GM04504 (cell line): ENCODE measurements around the gene CNKSR1.

Source experiments
- DNase-seq: peaks from one replicate; pipeline ENCODE4 v3.0.0-alpha.2; 2012; ENCODE audit warnings: low read depth

Gene CNKSR1

GRCh38 chr1:26184883-26185282 is 7.6 kb downstream of the CNKSR1 start:
- no peak for DNase-seq

DNA sequence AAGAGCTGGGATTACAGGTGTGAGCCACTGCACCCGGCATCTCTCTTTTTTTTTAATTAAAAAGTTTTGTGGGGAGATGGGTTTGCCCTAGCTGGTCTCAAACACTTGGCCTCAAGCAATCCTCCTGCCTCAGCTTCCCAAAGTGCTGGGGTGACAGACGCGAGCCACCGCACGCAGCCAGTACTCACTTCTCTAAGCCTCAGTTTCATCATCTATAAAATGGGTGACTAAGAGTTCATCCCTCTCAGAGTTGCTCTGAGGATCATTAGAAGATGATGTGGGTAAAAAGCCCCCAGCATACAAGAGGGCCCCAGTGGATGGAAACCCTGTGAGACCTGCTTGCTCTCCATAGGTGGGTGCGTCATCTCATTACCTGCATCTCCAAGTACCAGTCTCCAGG is 10.6 kb downstream of the CNKSR1 start:
- DNase-seq = no peak

GRCh38 chr1:26188477-26188876 is 11.2 kb downstream of the CNKSR1 start:
- no peak for DNase-seq

DNA sequence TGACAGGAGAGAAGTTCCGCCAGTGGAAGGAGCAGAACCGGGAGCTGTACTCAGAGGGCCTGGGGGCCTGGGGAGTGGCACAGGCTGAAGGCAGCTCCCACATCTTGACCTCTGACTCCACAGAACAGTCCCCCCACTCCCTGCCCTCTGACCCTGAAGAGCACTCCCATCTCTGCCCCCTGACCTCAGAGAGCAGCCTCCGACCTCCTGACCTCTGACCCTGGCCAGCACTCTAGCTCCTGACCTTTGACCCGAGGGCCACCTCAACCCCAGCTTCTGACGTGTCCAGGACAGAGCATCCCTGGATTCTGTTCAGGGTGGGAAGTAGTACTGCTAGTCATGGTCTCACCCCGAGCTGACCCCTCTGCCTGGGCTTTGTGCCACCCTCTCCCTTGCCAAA is 12.0 kb downstream of the CNKSR1 start:
- no peak for DNase-seq

GRCh38 chr1:26189751-26190275 is 12.5 kb downstream of the CNKSR1 start:
- no peak for DNase-seq

- no peak for DNase-seq
Measured at GRCh38 chr1:26190373-26190987, 13.2 kb downstream of the CNKSR1 start, which contains the start of gene CATSPER4. Gene CATSPER4 (plus strand): TSS chr1:26190602. CDS start chr1:26190628, 26 bp downstream.

DNA sequence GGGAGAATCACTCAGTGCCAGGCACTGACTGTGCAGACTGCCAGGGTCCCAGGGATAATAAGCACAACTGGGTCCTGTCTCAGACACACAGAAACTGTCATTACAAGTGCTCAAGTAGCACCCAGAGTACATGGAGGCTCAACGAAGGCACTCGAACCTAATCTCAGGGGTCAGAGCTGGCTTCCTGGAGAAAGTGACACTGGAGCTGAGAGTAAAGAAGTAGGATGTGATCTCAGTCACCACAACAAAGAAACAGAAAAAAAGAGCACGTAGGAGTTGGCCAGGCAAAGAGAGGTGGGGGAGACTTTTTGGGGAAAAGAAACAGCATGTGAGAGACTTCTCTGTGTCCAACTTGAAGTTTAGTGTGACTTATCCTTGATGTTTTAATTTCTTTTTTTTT is 14.4 kb downstream of the CNKSR1 start:
- DNase-seq = no peak

- no peak for DNase-seq
Measured at GRCh38 chr1:26195805-26196204, 18.5 kb downstream of the CNKSR1 start.

DNA sequence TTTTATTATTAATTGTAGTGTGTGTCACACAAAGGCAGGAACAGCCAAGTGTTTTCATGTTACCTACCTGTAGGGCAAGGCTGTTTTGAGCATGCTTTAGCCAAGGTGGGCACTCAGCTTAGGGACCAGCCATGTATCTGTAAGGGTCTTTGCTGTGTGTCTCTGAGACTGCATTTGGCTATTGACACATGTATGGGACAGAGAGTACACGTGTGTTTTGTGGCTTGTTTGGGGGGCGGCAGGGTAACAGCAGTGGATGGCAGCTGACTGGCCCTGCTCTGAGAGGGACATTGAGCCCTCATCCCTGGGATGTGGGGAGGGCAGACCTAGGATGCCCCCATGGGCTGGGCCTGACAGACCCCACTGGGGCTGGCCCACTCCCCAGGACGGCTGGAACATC is 20.0 kb downstream of the CNKSR1 start:
- no peak for DNase-seq

DNA sequence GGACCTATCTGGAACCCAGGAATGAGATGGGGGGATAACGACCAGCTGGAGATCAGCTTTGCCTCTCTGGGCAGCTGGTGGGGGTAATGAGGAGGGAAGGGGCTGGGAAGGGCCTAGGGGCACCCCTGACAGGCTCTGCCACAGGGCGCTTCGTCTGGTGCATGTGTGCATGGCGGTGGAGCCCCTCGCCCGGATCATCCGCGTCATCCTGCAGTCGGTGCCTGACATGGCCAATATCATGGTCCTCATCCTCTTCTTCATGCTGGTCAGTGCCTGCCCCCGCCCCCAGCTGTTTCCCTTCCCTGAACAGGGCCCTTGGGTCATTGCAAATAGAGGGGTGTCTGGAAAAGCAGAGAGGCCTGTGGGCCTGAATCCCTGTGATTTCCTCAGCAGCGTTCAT is 20.5 kb downstream of the CNKSR1 start:
- DNase-seq = no peak

- no peak for DNase-seq
Measured at GRCh38 chr1:26200413-26200812, 23.1 kb downstream of the CNKSR1 start.

DNA sequence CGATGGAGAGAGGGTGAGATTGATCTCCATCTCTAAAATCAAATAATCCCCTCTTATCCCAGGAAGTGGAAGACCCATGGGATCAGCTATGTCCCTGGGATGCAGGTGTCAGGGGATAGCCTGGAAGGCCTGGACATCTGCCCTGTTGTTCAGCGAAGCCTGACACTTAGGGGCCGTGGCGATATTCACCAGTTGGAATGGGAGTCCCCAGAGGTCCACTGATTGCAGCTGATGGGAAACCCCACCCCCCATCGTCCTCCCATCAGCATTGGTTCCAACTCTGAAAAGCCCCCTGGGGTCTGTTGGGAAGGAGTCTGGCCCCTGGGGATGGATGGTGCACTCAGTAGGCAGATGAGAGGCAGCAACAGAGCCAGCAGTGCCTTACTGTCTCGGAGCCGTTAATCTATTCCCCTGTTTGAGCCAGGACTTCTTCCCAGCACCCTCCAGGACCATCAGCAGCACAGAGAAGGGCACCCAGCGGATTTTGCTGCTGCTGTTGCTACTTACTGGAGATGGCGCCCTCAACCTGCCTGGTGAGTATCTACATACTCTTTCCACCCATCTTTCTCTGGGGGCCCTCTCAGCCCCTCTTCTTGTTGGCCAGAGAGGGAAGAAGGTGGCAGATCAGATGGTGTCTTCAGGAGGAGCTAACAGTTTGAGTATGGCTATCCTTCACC is 26.5 kb downstream of the CNKSR1 start:
- DNase-seq = no peak

GRCh38 chr1:26210147-26210870 is 33.0 kb downstream of the CNKSR1 start:
- DNase-seq = no peak

DNA sequence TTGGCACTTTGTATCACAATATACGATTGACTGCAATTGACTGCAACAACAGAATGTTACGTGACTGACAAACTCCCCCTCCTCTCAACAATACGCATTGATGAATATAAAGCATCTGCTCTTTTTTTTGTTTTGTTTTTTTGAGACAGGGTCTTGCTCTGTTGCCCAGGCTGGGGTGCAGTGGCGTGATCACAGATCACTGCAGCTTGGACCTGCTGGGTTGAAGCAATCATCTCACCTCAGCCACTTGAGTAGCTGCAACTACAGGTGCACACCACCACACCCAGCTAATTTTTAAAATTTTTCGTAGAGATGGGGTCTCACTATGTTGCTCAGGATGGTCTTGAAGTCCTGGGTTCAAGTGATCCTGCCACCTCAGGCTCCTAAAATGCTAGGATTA is 35.4 kb downstream of the CNKSR1 start:
- DNase-seq = no peak

DNA sequence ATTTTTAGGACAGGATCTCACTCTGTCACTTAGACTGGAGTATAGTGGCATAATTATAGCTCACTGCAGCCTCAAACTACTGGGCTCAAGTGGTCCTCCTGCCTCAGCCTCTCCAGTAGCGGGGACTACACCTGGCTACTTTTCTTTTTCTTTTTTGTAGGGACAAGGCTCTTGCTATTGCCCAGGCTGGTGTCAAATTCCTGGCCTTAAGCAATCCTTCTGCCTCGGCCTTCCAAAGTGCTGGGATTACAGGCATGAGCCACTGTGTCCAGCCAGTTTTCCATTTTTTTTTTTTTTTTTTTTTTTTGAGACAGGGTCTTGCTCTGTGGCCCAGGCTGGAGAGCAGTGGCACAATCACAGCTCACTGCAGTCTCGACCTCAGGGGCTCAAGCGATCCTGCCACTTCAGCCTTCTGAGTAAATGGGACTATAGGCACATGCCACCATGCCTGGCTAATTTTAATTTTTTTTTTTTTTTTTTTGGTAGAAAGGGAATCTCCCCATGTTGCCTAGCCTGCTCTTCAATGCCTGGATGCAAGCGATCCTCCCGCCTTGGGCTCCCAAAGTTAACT is 36.1 kb downstream of the CNKSR1 start:
- no peak for DNase-seq

- DNase-seq = no peak
Measured at GRCh38 chr1:26215246-26215645, 38.0 kb downstream of the CNKSR1 start.

- DNase-seq = no peak
Measured at GRCh38 chr1:26218906-26219494, 41.7 kb downstream of the CNKSR1 start.

DNA sequence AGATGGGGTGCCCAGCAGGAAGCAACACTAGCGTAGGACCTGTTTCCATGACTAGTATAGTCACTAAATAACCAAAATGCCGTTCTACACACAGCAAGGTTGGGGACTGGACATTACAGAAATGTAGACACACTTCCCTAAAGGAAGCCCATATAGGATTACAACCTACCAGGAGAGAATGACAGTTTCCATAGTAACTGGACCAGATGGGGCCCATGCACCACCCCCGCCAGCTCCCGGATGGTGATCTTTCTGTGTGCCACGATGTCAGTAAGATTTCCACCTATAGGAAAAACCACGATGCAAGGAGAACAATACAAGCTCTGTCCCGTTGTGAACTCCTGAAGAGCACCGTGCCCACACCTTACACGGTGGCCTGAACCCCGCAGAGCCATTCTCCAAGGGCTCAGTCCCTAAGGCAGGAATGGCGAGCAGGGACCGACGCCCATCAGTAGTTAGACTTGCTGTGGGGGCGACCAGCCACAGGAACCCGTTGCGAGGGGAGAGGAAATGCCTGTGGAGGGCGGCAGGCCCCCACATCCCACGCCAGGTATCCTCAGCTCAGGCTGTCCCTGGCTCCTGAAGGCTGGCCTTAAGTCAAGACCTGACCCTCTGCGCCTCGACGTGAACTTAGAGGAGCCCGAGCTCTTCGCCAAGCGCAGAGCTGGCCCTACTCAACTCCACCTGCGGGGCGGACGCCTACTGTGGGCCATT is 43.1 kb downstream of the CNKSR1 start:
- no peak for DNase-seq

DNA sequence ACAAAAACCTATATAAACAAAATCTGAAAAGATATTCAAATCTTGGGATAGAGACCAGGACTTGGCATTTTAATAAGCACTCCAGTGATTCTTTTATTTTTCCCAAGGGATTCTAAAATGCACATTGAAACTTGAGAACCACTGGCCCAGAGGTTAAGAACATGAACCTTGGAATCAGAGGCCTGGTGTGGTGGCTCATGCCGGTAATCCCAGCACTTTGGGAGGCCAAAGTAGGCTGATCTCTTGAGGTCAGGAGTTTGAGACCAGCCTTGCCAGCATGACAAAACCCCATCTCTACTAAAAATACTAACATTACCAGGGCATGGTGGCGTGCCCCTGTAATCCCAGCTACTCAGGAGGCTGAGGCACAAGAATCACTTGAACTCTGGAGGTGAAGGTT is 43.8 kb downstream of the CNKSR1 start:
- no peak for DNase-seq

DNA sequence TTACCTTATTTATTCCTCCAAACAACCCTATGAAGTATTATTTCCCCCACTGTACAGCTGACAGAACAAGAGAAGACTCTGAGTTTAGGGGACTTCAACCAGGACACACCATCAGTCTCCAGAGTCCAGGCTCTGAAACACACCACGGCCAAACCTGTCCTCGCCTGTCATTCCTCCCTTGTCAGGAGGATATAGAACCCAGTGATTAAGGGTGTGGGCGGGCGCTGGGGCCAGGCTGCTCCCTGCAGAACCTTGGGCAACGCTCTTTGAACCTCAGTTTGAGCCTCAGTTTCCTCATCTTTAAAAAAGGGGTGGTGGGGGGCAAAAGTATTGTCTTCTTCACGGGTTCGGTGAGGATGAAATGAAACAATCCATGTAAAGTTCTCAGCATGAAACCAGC is 47.3 kb downstream of the CNKSR1 start:
- no peak for DNase-seq

DNA sequence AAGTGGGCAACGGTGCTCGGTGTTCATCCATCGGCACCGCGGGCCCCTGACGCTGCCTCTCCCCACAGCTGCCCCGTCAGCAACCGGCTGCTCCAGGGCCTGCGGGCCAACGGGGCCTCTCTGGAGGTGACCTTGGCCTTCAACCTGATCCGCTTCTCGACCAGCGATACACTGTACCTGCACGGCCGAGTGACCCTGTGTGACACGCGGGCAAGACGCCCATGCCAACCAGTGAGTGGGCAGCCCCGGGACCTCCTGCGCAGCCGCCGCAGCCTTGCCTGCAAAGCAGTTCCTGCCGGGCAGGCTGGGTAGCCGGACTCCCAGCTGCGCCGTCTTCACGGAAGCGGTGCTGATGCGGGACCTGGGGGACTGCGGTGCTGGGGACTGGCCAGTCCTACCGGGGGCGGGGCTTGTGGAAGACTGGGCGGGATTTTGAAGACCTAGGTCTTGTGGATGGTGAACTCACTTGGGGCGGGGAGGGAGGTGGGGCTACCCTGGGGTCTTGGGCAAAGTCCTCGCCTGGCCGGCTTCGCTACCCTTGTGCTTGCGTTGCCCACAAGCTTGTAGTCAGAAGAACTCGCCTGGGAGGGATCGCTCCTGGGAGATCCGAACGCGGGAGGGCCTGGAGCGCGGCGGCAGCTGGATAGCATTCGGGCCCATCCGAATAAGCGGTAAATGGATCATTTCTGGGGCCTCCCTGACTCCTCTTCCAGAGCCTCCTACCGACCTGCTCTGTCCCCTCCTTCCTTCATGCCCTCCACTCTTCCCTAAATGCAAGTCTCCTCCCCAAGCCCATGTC is 47.9 kb downstream of the CNKSR1 start:
- no peak for DNase-seq
